Neural cell (in vitro differentiated cells): Measurements from ENCODE around the gene FAM241A. TPM values are rescaled to one million over a fixed set of nuclear protein-coding genes. Genes with fewer than 3 reads are reported as not detected.
"Not testable (repeated sequence)": the region's sequence is repeated elsewhere in the genome, so short reads cannot be mapped to it uniquely, and the experiment has no call there.

ENCODE experiments used
- H2AFZ ChIP-seq: fragments of 200-600, 300-800 bp; sonication (generic), shearing (Covaris generic); 2 replicates; pipeline ENCODE4 v1.6.0; 2014; ENCODE audit warnings: low read depth, mild to moderate bottlenecking, antibody characterized with exemption, low read length, moderate library complexity
- H3F3A ChIP-seq: fragments of 200-600 bp; shearing (Covaris generic); 2 replicates; pipeline ENCODE4 v1.6.1; 2016; ENCODE audit warnings: mild to moderate bottlenecking, moderate library complexity, mixed read lengths, antibody characterized with exemption, low read length; ENCODE audit not compliant: insufficient read depth, poor library complexity, severe bottlenecking
- H3K27ac ChIP-seq: fragments of 200-600, 300-800 bp; sonication (generic), shearing (Covaris generic); 2 replicates; pipeline ENCODE4 v1.5.1; 2014; ENCODE audit warnings: mild to moderate bottlenecking, low read length, moderate library complexity
- H3K27me3 ChIP-seq: fragments of 300-800, 200-600 bp; sonication (generic), shearing (Covaris generic); 2 replicates; pipeline ENCODE4 v1.6.0; 2014; ENCODE audit warnings: mild to moderate bottlenecking, low read depth, low read length, moderate library complexity; ENCODE audit not compliant: insufficient read depth
- H3K36me3 ChIP-seq: fragments of 300-800, 200-600 bp; sonication (generic), shearing (Covaris generic); 2 replicates; pipeline ENCODE4 v1.5.1; 2014; ENCODE audit warnings: mild to moderate bottlenecking, antibody characterized with exemption, low read length, moderate library complexity; ENCODE audit not compliant: insufficient read depth
- H3K4me2 ChIP-seq: fragments of 300-800, 200-600 bp; sonication (generic), shearing (Covaris generic); 2 replicates; pipeline ENCODE4 v1.6.0; 2014; ENCODE audit warnings: mild to moderate bottlenecking, low read length
- H3K4me3 ChIP-seq: fragments of 300-800, 200-600 bp; sonication (generic), shearing (Covaris generic); 2 replicates; pipeline ENCODE4 v1.5.1; 2014; ENCODE audit warnings: mild to moderate bottlenecking, low read length, moderate library complexity
- H3K79me2 ChIP-seq: fragments of 200-600 bp; shearing (Covaris generic); replicated peaks from 2 replicates; pipeline ENCODE4 v1.6.0; 2014; ENCODE audit warnings: mild to moderate bottlenecking, low read length, moderate library complexity; ENCODE audit not compliant: insufficient read depth
- H3K9ac ChIP-seq: fragments of 300-800, 200-600 bp; sonication (generic), shearing (Covaris generic); 2 replicates; pipeline ENCODE4 v1.6.1; 2016; ENCODE audit warnings: mild to moderate bottlenecking, low read length, mixed read lengths
- H3K9me2 ChIP-seq: fragments of 200-600 bp; shearing (Covaris generic); 2 replicates; pipeline ENCODE4 v1.6.1; 2016; ENCODE audit warnings: mild to moderate bottlenecking, low read length, mixed read lengths; ENCODE audit not compliant: insufficient read depth
- H3K9me3 ChIP-seq: fragments of 200-600, 300-800 bp; sonication (generic), shearing (Covaris generic); 2 replicates; pipeline ENCODE4 v1.6.1; 2016; ENCODE audit warnings: mild to moderate bottlenecking, mixed run types, low read length, moderate library complexity, mixed read lengths
- H4K20me1 ChIP-seq: fragments of 200-600 bp; shearing (Covaris generic); 2 replicates; pipeline ENCODE4 v1.6.1; 2016; ENCODE audit warnings: mild to moderate bottlenecking, mixed run types; ENCODE audit not compliant: insufficient read depth
- CTCF ChIP-seq: fragments of 450-650 bp; IDR thresholded peaks from 2 replicates; pipeline ENCODE4 v1.5.1; 2014; ENCODE audit warnings: antibody characterized with exemption, mild to moderate bottlenecking, moderate library complexity; ENCODE audit not compliant: poor library complexity, severe bottlenecking
- EP300 ChIP-seq: fragments of 450-650 bp; conservative IDR thresholded peaks from 2 replicates; pipeline ENCODE4 v1.6.1; 2014; ENCODE audit warnings: antibody characterized with exemption, mild to moderate bottlenecking, moderate library complexity; ENCODE audit not compliant: poor library complexity, severe bottlenecking
- EZH2 ChIP-seq: fragments of 200-600, 300-800 bp; shearing (Covaris generic), sonication (generic); IDR thresholded peaks from 2 replicates; pipeline ENCODE4 v1.6.1; 2014; ENCODE audit warnings: antibody characterized with exemption, low read length, borderline replicate concordance, mild to moderate bottlenecking; ENCODE audit not compliant: insufficient read depth, poor library complexity, severe bottlenecking
- MXI1 ChIP-seq: fragments of 450-650 bp; conservative IDR thresholded peaks from 2 replicates; pipeline ENCODE4 v1.6.1; 2014; ENCODE audit warnings: antibody characterized with exemption, mild to moderate bottlenecking; ENCODE audit not compliant: poor library complexity, severe bottlenecking
- POLR2AphosphoS5 ChIP-seq: IDR thresholded peaks from 2 replicates; pipeline ENCODE4 v1.6.1; 2012
- RAD21 ChIP-seq: fragments of 450-650 bp; conservative IDR thresholded peaks from 2 replicates; pipeline ENCODE4 v1.6.1; 2014; ENCODE audit warnings: antibody characterized with exemption, mild to moderate bottlenecking, moderate library complexity
- REST ChIP-seq: IDR thresholded peaks from 2 replicates; pipeline ENCODE4 v1.6.1; 2012; ENCODE audit warnings: borderline replicate concordance
- SMC3 ChIP-seq: fragments of 450-650 bp; conservative IDR thresholded peaks from 2 replicates; pipeline ENCODE4 v1.6.1; 2014; ENCODE audit warnings: antibody characterized with exemption, mild to moderate bottlenecking, moderate library complexity; ENCODE audit not compliant: poor library complexity
- TAF1 ChIP-seq: IDR thresholded peaks from 2 replicates; pipeline ENCODE4 v1.6.1; 2012; ENCODE audit warnings: low read depth
- polyA plus RNA-seq: library from polyadenylated mRNA; depleted of rRNA; stranded (reverse); fragments of >200 nt; gene quantifications from 2 replicates; pipeline ENCODE4 v1.2.3, GENCODE V29; 2014

The FAM241A gene
- polyA plus RNA-seq, 1 donor from 2014 or later: 0.59 TPM

GRCh38 chr4:112171051-112171763 lies 26.0 kb downstream of the FAM241A start:
- not testable (repeated sequence) for H3K9me2 ChIP-seq, H3K4me2 ChIP-seq, H4K20me1 ChIP-seq, H3K27ac ChIP-seq, H3K27me3 ChIP-seq, H2AFZ ChIP-seq, H3K4me3 ChIP-seq, H3F3A ChIP-seq, H3K79me2 ChIP-seq, H3K9ac ChIP-seq, H3K9me3 ChIP-seq, H3K36me3 ChIP-seq

- H3K27ac ChIP-seq: no peak overlapping the region
- no peaks in the 10 kb centered on the region for H4K20me1 ChIP-seq
- TF ChIP-seq EZH2 (no peak), EP300 (no peak), RAD21 (no peak), REST (no peak), SMC3 (no peak), MXI1 (no peak), POLR2AphosphoS5 (no peak), CTCF (no peak), TAF1 (no peak)
- no peaks in the 10 kb centered on the region for H3K9me3 ChIP-seq
- no peaks in the 10 kb centered on the region for H3K79me2 ChIP-seq
- H3K4me2 ChIP-seq: no peak overlapping the region
- H3K4me3 ChIP-seq: no peak overlapping the region
- H3K9ac ChIP-seq: no peak overlapping the region
- H3K9me2 ChIP-seq: no peaks in the 10 kb centered on the region
- no peaks in the 10 kb centered on the region for H3K36me3 ChIP-seq
- no peaks in the 10 kb centered on the region for H3K27me3 ChIP-seq
- H3F3A ChIP-seq: no peaks in the 10 kb centered on the region
- no peak overlapping the region for H2AFZ ChIP-seq
Observed at GRCh38 chr4:112172180-112172579, 26.9 kb downstream of the FAM241A start.
